IPS-NIHi11 (cell line): Measurements from ENCODE around the gene PLCB1.
A peak's percentile ranks its signal among the peaks of the same experiment; 100 is the strongest.

Source experiments
- DNase-seq: peaks from one replicate; pipeline ENCODE4 v3.0.0; 2012; ENCODE audit warnings: mixed read lengths, low spot score

Gene PLCB1

DNA sequence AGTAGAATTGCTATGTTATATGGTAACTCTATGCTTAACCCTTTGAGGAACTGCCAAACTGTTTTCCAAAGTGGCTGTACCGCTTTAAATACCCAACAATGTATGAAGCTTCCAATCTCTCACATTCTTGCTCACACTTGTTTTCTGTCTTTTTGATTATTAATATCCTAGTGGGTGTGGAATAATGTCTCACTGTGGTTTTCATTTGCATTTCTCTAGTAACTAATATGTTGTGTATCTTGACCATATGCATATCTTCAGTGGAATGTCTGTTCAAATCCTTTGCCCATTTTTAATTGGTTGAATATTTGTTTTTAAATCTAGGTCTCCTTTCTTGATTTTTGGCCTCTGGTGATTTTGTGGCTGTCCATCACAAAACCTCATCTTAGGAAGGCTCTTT lies 759.0 kb downstream of the PLCB1 start:
- no peak for DNase-seq

DNA sequence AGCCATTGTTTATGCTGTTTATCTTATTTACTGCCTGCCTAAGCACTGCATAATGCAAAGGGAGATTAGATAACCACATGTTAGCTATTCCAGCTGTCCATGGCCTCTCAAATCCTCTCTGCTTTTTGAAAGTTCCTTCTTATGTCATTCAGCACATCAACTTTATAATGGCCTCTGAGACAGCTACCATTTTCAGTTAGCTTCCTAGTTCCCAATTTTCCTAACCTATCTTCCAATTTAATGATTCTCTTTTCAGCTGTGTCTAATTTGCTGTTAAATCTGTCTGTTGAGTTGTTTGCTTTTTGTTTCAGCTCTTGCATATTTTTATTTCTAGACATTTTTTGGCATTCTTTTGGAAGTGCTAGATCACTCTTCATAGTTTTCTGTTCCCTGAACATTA lies 763.4 kb downstream of the PLCB1 start:
- no peak for DNase-seq

DNA sequence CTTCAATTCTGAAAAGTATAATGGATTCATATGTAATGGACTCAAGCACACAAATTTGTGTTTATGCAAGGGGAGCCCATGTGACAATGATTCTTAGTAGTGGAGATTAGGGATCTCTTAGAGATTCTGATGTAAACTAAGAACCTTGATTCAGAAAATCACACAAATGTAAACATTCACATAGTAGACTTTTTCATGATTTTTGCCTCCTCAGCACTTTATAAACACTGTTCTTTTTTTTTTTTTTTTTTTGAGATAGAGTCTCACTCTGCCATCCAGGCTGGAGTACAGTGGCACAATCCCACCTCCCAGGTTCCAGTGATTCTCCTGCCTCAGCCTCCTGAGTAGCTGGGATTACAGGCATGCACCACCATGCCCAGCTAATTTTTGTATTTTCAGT lies 766.8 kb downstream of the PLCB1 start:
- no peak for DNase-seq

DNA sequence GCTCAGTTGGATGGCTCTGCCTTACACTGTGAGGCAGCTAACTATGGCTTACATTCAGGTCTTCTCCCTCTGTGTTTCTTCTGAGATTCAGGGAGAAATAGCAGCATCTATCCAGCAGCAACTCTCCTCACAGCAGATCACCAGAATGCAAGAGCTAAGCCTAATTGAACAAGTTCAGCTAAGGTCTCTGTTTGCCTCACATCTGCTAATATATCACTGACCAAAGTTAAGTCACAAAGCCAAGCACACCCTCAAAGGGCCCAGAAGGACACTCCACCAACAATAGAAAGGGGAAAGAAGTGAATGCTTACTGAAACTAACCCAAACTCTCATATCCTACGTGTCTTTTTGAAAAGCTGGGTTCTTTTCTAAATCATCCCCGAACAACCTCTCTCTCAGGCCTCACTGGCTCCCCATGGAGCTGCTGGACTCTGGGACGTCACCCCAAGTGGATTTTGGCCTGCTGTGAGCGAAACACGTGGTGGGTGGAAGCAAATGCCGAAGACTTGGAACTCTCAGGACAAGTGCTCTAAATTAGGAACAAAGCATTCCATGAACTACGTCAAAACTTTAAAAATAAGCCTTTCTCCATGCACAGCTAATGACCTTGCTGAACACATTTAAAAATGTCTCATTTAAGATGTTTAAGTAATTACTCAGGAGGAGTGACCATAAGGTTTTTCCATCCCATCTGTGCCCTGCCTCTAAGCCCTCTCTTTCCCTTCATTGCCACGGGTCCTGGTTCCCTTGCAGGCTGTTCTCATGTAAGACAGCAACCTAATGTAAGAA lies 769.4 kb downstream of the PLCB1 start:
- no peak for DNase-seq

DNA sequence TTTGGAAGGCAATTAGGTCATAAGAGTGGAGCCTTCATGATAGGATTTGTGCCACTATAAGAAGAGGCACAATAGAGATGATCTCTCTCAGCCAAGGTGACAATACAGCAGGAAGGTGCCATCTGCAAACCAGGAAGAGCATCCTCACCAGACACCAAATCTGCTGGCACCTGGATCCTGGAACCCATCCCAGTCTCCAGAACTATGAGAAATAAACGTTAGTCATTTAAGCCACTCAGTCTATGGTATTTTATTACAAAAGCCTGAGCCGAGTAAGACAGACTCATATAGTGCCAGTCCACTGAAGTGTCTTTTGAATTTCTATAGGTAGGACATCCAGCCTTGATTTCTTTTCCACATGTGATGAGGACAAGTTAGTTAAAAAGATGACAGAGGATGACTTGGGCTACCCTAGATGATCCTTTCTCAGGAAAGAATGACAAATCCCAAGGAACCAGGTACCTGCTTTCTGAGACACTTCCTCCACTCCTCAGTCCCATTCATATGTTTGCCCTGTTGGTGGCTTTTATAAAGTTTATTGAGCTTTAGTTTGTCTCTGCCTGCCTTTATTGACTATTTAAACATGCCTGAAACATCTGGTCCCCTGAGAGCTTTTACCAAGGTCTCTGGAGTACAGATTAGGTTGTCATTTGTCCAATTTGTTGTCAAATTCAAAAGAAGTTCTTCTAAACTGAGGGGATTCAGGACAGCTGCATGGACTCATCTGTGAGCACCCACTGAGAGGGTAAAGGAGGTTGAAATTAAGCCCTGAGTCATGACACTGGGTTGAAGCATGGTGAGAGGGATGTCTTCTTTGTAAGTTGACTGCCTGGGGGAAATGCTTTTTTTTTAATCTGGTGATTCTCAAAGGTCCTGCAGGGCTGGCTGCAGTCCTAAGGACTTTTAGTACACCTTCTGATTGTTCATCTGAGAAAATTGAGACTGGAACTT lies 771.9 kb downstream of the PLCB1 start:
- DNase-seq: no peak

DNA sequence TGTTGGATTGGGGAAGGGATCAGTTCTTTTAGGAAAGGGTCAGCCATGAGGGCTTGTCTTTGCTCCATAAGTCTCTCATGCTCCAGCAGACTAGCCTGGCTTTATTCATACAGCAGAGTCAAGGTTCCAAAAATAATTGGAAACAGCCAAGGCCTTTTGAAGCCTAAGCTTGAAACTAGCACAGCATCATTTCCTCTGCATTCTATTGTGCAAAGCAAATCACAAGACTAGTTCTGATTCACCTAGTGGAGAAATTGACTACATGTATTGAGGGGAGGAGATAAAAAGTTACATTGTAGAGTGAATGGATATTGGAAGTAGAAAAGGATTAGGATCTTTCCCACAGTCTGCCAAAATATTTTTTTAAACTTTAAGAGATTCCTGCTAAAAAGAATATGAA lies 777.5 kb downstream of the PLCB1 start:
- DNase-seq: no peak

DNA sequence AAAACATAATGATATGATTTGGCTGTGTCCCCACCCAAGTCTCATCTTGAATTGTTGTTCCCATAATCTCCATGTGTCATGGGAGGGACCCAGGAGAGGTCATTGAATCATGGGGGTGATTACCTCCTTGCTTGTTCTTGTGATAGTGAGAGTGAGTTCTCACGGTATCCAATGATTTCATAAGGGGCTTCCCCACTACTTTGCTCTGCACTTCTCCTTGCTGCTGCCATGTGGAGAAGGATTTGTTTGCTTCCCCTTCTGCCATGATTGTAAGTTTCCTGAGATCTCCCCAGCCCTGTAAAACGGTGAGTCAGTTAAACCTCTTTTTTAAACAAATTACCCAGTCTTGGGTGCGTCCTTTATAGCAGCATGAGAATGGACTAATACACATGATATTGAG lies 780.0 kb downstream of the PLCB1 start:
- DNase-seq: no peak

DNA sequence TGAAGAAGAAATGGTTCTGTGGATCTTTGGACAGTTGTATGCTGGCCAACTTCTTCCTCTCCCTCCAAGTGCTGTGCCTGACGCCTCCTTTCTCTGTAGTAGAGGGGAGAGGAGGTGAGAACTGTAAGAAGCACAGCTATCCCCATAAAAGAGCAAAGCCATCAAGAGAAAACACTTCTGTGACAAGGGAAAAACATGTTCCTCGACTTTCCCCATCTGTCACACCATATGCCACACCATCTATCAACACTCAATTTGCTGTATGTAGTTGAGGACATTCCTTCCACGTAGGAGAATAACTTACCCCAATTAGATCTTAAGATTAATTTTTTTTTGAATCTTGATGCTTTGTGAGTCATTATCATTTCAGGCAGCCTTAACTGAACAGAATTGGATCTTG lies 780.7 kb downstream of the PLCB1 start:
- DNase-seq: no peak

DNA sequence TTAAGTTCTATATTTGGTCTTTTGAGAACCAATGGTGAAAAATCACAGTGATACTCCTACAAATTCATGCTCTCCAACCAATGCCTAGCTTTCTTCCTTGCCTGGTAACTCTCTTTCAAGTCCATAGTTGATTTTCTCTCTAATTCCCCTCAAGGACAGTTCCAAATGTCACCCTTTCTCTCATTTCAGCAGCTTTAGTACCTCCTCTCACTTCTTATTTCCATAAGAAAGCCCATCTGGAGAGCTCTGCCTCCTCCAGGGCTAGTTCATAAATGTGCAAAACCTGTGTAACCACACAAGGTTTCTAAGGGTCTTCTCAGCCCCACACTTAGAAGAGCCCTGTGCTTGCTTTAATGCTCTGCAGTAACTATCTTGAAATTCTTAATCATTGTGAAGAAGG lies 781.4 kb downstream of the PLCB1 start:
- no peak for DNase-seq

DNA sequence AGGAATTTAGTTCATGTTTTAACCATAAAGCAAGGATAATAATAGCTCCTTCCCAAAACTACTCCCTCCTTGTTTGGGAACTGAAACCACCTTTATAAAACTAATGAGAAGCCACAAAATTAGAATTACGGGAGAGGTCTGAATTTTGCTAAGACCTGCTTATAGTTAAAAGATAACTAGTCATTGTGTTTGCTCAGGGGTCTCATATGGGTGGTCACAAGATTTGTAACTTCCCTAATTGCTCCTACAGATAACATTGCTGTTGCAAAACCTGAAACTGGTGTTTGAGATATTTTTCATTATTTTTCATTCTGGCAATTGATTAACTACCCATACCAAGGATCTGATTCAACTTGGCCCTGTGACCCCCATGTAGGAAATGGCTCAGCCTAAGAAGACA lies 782.4 kb downstream of the PLCB1 start:
- DNase-seq: no peak

DNA sequence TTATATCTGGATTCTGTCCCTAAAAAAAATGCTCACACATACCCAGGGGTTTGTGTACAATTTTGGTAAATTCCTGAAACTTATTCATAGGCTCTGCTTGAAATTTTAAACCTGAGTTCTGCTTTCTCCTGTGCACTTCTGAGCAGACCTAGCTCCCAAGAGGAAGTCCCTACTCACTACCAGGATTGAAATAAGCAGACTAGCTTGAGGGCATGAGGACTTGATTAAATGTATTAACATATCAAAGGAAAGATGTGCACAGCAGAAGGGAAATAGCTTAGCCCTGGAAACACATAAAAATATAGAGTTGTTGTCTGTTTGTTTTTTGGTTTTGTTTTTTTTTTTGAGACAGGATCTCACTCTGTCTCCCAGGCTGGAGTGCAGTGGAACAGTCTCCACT lies 785.0 kb downstream of the PLCB1 start:
- no peak for DNase-seq

DNA sequence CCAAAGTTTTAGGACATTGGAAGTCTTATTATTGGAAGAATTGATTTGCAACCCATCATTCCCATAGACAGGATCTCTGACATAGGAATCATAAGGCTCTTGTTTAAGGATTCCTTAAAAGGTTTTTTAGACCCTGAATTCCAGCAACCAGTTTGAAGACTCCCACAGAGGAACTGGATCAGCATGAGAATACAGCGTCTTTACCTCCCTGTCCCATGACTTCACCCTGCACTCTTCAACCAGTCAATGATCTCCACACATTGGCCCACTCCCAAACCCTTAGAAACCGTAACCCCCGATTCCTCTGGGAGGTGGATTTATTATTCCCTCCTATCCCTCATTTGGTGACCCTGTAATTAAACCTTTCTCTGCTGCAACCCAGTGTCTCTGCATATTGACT lies 786.1 kb downstream of the PLCB1 start:
- DNase-seq: no peak

DNA sequence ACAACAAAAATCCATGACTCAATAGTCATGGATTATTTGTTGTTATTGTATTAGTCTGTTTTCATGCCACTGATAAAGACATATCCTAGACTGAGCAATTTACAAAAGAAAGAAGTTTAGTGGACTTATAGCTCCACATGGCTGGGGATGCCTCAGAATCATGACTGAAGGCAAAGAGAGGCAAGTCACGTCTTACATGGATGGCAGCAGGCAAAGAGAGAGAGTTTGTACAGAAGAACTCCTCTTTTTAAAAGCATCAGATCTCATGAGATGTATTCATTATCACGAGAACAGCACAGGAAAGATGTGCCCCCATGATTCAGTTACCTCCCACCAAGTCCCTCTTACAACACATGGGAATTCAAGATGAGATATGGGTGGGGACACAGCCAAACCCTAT lies 792.5 kb downstream of the PLCB1 start:
- DNase-seq: no peak

DNA sequence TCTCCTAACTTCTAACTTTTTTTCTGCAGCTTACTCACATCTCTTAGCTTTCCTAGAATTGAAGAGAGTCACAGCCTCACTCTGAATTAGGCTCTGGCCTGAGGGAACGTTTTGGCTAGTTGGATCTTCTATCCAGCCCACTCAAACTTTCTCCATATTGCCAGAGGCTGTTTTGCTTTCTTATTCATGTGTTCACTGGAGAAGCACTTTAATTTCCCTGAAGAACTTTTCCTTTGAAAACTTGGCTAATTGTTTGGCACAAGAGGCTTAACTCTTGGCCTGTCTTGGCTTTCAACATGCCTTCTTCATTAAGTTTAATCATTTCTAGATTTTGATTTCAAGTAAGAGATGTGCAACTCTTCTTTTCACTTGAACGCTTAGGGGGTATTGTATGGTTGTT lies 798.7 kb downstream of the PLCB1 start:
- DNase-seq: no peak

DNA sequence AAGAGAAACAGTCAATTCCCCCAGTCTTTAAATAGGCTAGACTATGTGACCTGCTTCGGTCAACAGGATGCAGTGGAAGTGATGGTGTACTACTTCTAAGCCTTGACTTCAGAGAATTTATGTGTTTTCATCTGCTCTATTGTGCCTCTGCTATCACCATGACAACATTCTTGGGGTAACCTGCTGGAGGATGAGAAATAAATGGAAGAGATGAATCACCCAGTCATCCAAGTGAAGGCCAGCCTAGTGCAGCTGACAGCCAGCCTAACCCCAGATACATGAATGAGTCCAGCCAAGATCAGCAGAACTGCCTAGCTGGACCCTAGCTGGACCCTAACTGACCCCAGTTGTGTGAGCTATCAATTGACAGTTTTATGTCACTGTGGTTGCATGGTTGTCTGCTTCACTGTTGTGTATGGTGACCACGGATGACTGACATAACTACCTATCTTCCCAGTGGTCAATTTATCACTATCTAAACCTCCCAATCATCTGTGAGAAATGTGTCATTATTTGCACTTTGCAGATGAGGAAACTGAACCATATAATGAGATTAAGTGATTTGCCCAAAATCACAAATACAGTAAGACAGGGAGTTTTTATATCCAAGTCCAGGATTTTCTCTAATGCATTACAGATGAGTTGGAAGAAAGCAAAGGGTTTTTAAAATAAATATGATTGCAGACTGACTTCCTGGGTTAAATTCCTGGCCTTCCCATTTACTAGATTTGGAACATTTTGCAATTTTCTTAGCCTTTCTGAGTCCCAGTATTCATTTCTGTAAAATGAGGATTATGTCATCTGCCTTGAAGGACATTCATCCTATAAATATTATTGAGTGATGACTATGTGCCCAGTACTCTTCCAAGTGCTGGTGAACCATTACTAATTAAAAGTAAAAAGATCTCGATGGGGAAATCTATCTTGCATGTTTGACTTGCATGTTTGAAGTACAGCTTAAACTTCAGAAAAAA lies 800.4 kb downstream of the PLCB1 start:
- no peak for DNase-seq

DNA sequence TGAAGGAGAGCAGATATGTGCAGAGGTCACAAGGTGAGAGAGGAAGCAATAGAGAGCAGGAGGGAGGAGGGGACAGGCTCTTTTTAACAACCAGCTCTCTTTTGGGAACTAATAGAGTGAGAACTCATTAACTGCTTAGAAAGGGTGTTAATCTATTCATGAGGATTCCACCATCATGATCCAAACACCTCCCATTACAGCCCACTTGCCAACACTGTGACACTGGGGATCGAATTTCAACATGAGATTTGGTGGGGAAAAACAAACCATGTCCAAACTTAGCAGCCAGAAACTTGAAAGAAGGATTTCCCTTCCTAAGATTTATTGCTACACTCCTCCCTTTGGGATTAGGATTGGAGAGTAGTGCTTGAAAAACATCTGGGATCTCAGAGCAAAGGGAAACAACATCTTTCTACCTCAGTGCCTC lies 801.3 kb downstream of the PLCB1 start:
- peak; percentile 26 for DNase-seq

DNA sequence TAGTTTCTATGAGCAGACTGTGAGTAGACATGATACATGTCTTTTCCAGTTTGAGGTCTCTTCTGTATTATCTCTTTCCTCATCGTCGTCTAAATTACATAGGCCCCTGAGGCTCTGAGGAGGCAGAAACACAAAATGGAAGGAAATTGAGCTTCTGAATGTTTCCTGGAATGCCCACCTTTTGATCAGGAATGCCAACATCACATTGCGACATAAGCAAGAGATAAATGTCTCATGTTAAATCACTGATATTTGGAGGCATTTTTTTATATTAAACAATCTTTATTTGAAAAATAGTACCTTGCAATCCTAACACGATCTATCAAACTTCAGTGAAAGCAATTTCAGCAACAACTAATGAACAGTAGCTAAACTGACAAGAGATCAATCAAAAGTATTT lies 802.3 kb downstream of the PLCB1 start:
- no peak for DNase-seq
